IMR-90 (cell line): ENCODE measurements around the gene TBC1D9. TPM values are rescaled to one million over a fixed set of nuclear protein-coding genes. Genes with fewer than 3 reads are reported as not detected.

Source experiments
- ATAC-seq: fragments of 200-7000 bp; cut with Tn5 transposase; 2 replicates; pipeline ENCODE4 v1.9.1; 2020; ENCODE audit warnings: low read depth, mild to moderate bottlenecking, moderate library complexity
- BruUV-seq: library from RNA; stranded (reverse); fragments of 400-500 nt; replicated peaks from 2 replicates; lab custom pipeline; 2021; lab: Mats Ljungman, UMichigan
- CTCF ChIA-PET: fragments of 300-600 bp; formaldehyde crosslinking; extraction: SDS; loops from one replicate; lab custom pipeline; 2021; ENCODE audit warnings: antibody characterized with exemption; lab: Yijun Ruan, JAX
- POLR2A ChIA-PET: fragments of 300-600 bp; sonication (Branson Sonifier 250); formaldehyde crosslinking; loops from one replicate; lab custom pipeline; 2022; ENCODE audit warnings: antibody characterized with exemption; ENCODE audit not compliant: unreplicated experiment; lab: Charles Lee
- DNase-seq: peaks from one replicate; pipeline ENCODE4 v3.0.0; 2013
- H2AFZ ChIP-seq: replicated peaks from 2 replicates; pipeline ENCODE3; 2013; ENCODE audit warnings: low read length, mild to moderate bottlenecking; ENCODE audit not compliant: poor library complexity
- H2AK5ac ChIP-seq: 2 replicates; pipeline ENCODE4 v1.6.1; 2013; ENCODE audit warnings: low read depth, low read length, inconsistent platforms
- H2AK9ac ChIP-seq: replicated peaks from 2 replicates; pipeline ENCODE3; 2013; ENCODE audit warnings: mild to moderate bottlenecking, low read depth, low read length, moderate library complexity; ENCODE audit not compliant: poor library complexity
- H2BK120ac ChIP-seq: 2 replicates; pipeline ENCODE4 v1.6.1; 2013; ENCODE audit warnings: low read depth, low read length, inconsistent platforms
- H2BK15ac ChIP-seq: 3 replicates; pipeline ENCODE4 v1.6.1; 2013; ENCODE audit warnings: low read depth, low read length, inconsistent platforms
- H2BK20ac ChIP-seq: 2 replicates; pipeline ENCODE4 v1.6.1; 2013; ENCODE audit warnings: low read depth, mild to moderate bottlenecking, inconsistent platforms, low read length, moderate library complexity
- H2BK5ac ChIP-seq: 2 replicates; pipeline ENCODE4 v1.6.1; 2013; ENCODE audit warnings: mild to moderate bottlenecking, low read depth, low read length, inconsistent platforms; ENCODE audit not compliant: poor library complexity, severe bottlenecking
- H3K14ac ChIP-seq: replicated peaks from 2 replicates; pipeline ENCODE4 v1.6.1; 2013; ENCODE audit warnings: low read depth, low read length, inconsistent platforms
- H3K18ac ChIP-seq: 2 replicates; pipeline ENCODE4 v1.6.1; 2013; ENCODE audit warnings: low read depth, low read length, control low read depth
- H3K23ac ChIP-seq: 2 replicates; pipeline ENCODE4 v1.6.1; 2013; ENCODE audit warnings: low read depth, low read length, inconsistent platforms
- H3K27ac ChIP-seq: 2 replicates; pipeline ENCODE4 v1.5.1; 2013; ENCODE audit warnings: mild to moderate bottlenecking, control low read depth, low read length; ENCODE audit not compliant: insufficient read depth
- H3K27me3 ChIP-seq: 2 replicates; pipeline ENCODE4 v1.6.1; 2013; ENCODE audit warnings: low read length; ENCODE audit not compliant: control insufficient read depth, insufficient read depth
- H3K36me3 ChIP-seq: 2 replicates; pipeline ENCODE4 v1.6.1; 2013; ENCODE audit warnings: low read length, mixed read lengths; ENCODE audit not compliant: control insufficient read depth, insufficient read depth
- H3K4ac ChIP-seq: 2 replicates; pipeline ENCODE4 v1.6.1; 2013; ENCODE audit warnings: low read depth, low read length, inconsistent platforms
- H3K4me1 ChIP-seq: 2 replicates; pipeline ENCODE4 v1.6.1; 2013; ENCODE audit warnings: low read length, mixed read lengths; ENCODE audit not compliant: control insufficient read depth, insufficient read depth
- H3K4me2 ChIP-seq: 2 replicates; pipeline ENCODE4 v1.6.1; 2013; ENCODE audit warnings: low read depth, mild to moderate bottlenecking, control low read depth, low read length, moderate library complexity
- H3K4me3 ChIP-seq: 2 replicates; pipeline ENCODE4 v1.5.1; 2013; ENCODE audit warnings: low read depth, mild to moderate bottlenecking, control low read depth, low read length, moderate library complexity; ENCODE audit not compliant: insufficient read depth
- H3K56ac ChIP-seq: 2 replicates; pipeline ENCODE4 v1.6.1; 2013; ENCODE audit warnings: low read length, inconsistent platforms; ENCODE audit not compliant: insufficient read depth; ENCODE audit errors: extremely low read depth
- H3K79me1 ChIP-seq, 2 experiments: 2 replicates each; pipeline ENCODE4 v1.6.1; 2013; ENCODE audit warnings: low read length in 2 of 2, inconsistent platforms in 1 of 2, low read depth in 1 of 2
- H3K9ac ChIP-seq: 2 replicates; pipeline ENCODE4 v1.6.1; 2013; ENCODE audit warnings: low read depth, low read length, control low read depth
- H3K9me1 ChIP-seq: 2 replicates; pipeline ENCODE4 v1.6.1; 2013; ENCODE audit warnings: low read length, inconsistent platforms; ENCODE audit not compliant: insufficient read depth
- H3K9me3 ChIP-seq: 2 replicates; pipeline ENCODE4 v1.6.1; 2013; ENCODE audit warnings: low read length; ENCODE audit not compliant: control insufficient read depth, insufficient read depth
- H4K20me1 ChIP-seq: 2 replicates; pipeline ENCODE4 v1.6.1; 2013; ENCODE audit warnings: low read length, inconsistent platforms; ENCODE audit not compliant: insufficient read depth
- H4K5ac ChIP-seq: 2 replicates; pipeline ENCODE4 v1.6.1; 2013; ENCODE audit warnings: mild to moderate bottlenecking, low read depth, low read length, control low read depth
- H4K8ac ChIP-seq, 2 experiments: 2 replicates each; pipeline ENCODE4 v1.6.1; 2013; ENCODE audit warnings: low read depth in 2 of 2, low read length in 2 of 2, control low read depth in 1 of 2, inconsistent platforms in 1 of 2
- H4K91ac ChIP-seq: 2 replicates; pipeline ENCODE4 v1.6.1; 2013; ENCODE audit warnings: low read depth, low read length, inconsistent platforms; ENCODE audit not compliant: insufficient read depth
- RAD21 ChIP-seq: IDR thresholded peaks from 2 replicates; pipeline ENCODE4 v1.6.1; 2012; ENCODE audit warnings: low read length, improper control_type of control experiment
- WGBS, 2 experiments: methylation state at CpG; one replicate each; pipeline versions ENCODE4 v1.1.5 to v1.1.7; 2013; ENCODE audit warnings: missing lambda C conversion rate in 2 of 2; ENCODE audit not compliant: insufficient read length in 1 of 2; ENCODE audit errors: extremely low coverage in 2 of 2; 5-methylcytosine and 5-hydroxymethylcytosine counted together
- dilution Hi-C: fragments of 300-500 bp; cut with HindIII; formaldehyde crosslinking; loops from one replicate; pipeline ENCODE4 v1.14.3; 2018; ENCODE audit warnings: low sequenced_read_pairs; ENCODE audit not compliant: unreplicated experiment
- in situ Hi-C: fragments of 300-500 bp; cut with MboI; formaldehyde crosslinking; loops from 3 replicates; pipeline ENCODE4 v1.14.3; 2019; ENCODE audit warnings: low sequenced_read_pairs, inconsistent platforms, mixed read lengths
- intact Hi-C: fragments of 100-400 bp; cut with micrococcal nuclease; formaldehyde crosslinking; loops from 2 replicates; pipeline ENCODE4 v1.10.0; 2022
- polyA plus RNA-seq, 3 experiments: library from polyadenylated mRNA; depleted of rRNA; stranded (reverse); fragments of >200 nt; gene quantifications; 2 replicates each; pipeline ENCODE4 v1.2.3, GENCODE V29; 2012; ENCODE audit warnings: low replicate concordance in 1 of 3
- total RNA-seq: library from RNA; depleted of rRNA; stranded (reverse); fragments of >200 nt; gene quantifications from 2 replicates; pipeline ENCODE4 v1.2.3, GENCODE V29; 2012

Gene TBC1D9
- total and polyA plus RNA-seq, 2 of the 4 experiments (the other 2 are of a cell fraction), result 11.7 to 15.2 TPM

DNA sequence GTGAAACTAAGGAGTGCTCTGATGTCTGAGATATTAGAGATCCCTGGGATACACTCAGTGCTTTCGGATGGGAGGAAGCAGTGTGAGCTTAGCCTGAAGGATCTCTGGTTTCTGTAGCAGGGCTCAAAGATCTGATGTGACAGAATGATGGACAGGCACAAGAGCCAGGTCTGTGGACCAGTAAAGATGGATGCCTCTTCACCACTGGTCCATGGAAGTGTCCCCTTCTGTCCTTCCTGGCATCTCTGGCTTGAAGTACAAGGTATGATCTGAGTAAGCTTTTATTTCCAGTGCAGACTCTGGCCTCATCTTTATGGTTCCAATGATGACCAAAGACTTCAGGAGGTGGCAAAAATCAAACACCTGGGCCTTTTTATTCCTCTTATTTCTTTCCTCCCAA is 88.1 kb downstream of the TBC1D9 start:
- Histone ChIP-seq H3K9ac (no peak overlapping the region), H4K5ac (no peak overlapping the region), H2BK15ac (no peak overlapping the region), H3K9me1 (peaks cover 9% of the 10 kb centered on the region; the same call in 1 of the 2 replicates), H3K56ac (no peak overlapping the region), H2AFZ (no peak overlapping the region), H2AK9ac (no peak overlapping the region), H3K27ac (no peak overlapping the region), H4K91ac (no peak overlapping the region), H3K23ac (no peak overlapping the region), H2BK120ac (no peak overlapping the region), H2BK20ac (no peak overlapping the region), H3K79me1 (no peaks in the 10 kb centered on the region), H2BK5ac (no peak overlapping the region), H3K27me3 (no peaks in the 10 kb centered on the region), H3K9me3 (no peaks in the 10 kb centered on the region), H3K4me1 (peaks cover 3% of the 10 kb centered on the region), H4K8ac (no peak overlapping the region), H3K18ac (no peak overlapping the region), H2AK5ac (no peak overlapping the region), H3K36me3 (peaks cover 17% of the 10 kb centered on the region), H3K14ac (no peak overlapping the region), H3K4me3 (no peak overlapping the region), H3K4me2 (no peak overlapping the region), H4K20me1 (no peaks in the 10 kb centered on the region; the same call in 1 of the 2 replicates), H3K4ac (no peak overlapping the region)
- dilution Hi-C loops (no loop called here), in situ Hi-C loops (no loop called here), intact Hi-C loops (no loop called here)
- ChIA-PET CTCF (no interaction called here), POLR2A (no interaction called here)
- DNase-seq (no peak), ATAC-seq (no peak)
- no TSS peak for BruUV-seq
- WGBS, 2 experiments, result no CpG with 5 or more reads among the region's 1 CpG
- no peak for TF ChIP-seq RAD21
